Measurements from ENCODE around the gene GALNT13.

GALNT13 gene

DNA sequence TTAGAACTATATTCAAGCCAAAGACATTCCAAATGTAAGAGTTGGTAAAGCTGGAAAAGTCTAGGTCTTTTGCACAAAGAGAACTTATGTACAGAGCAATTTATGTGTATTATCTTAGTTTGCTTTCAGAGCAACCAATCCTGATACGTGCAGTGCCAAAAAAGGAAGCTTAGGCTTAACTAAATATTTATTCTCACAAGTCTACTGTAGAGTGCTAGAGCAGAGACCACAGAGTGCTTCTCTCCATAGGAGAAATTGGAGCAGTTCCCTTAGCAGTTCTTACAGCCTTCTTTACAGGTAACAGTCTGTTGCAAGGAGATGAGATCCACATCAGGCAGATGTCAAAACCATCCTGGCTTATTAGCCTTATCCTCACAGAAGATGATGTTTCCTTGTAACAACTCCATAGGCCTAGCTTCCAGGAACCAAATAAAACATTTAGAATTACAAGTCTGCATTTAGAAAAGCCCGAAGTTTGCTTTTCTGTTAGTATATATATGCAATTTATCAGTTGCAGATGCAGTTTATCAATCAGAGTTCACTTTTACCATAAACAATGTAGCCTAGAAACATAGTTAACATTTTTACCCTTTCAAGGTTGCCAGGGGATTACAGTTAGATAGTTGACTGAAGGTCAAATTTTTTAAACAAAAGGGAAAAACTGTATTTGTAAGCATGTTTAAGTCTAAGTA is 576.2 kb downstream of the GALNT13 start:
- TF ChIP-seq FOXP2 (optimal IDR thresholded peaks at IDR 0.05; ENCODE audit: borderline replicate concordance, extremely low read depth, extremely low read length, insufficient read depth): no peak

DNA sequence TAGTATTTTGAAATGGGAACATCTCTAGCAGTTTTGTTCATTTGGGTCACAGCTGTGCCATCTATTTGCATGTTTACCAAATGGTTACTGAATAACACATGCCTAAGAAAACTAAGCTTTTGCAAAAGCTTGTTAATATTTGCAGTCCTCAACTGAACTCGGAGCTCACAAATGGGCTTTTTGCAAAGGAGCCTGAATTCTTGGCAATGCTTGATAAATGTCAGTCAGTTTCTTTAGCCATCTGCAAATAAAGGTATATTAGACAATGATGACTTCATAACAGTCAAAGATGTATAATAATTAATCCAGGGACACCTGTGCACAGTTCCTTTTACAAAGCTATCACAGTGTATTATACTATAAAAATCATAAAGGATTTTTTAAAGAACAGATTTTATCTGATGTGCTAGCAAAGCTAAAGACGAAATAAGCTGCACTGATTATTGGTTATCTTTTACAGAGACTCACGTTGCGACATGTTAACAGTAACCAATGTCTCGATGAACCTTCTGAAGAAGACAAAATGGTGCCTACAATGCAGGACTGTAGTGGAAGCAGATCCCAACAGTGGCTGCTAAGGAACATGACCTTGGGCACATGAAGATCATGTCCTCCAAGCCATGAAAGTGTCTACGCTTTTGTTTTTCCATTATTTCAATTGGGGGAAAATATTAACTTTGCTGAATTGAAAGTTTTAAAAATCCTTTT is 578.4 kb downstream of the GALNT13 start:
- TF ChIP-seq FOXP2 (optimal IDR thresholded peaks at IDR 0.05; ENCODE audit: borderline replicate concordance, extremely low read depth, extremely low read length, insufficient read depth): no peak
- no peak for TF ChIP-seq TAF1 (IDR thresholded peaks at IDR 0.05; ENCODE audit: borderline replicate concordance, insufficient read depth, low read length)
- TF ChIP-seq SIN3A (IDR thresholded peaks at IDR 0.05; ENCODE audit: borderline replicate concordance, insufficient read depth, low read length): no peak
- no peak for TF ChIP-seq POLR2AphosphoS5 (IDR thresholded peaks at IDR 0.05; ENCODE audit: low read depth, low read length)
- TF ChIP-seq, protein P1, sequence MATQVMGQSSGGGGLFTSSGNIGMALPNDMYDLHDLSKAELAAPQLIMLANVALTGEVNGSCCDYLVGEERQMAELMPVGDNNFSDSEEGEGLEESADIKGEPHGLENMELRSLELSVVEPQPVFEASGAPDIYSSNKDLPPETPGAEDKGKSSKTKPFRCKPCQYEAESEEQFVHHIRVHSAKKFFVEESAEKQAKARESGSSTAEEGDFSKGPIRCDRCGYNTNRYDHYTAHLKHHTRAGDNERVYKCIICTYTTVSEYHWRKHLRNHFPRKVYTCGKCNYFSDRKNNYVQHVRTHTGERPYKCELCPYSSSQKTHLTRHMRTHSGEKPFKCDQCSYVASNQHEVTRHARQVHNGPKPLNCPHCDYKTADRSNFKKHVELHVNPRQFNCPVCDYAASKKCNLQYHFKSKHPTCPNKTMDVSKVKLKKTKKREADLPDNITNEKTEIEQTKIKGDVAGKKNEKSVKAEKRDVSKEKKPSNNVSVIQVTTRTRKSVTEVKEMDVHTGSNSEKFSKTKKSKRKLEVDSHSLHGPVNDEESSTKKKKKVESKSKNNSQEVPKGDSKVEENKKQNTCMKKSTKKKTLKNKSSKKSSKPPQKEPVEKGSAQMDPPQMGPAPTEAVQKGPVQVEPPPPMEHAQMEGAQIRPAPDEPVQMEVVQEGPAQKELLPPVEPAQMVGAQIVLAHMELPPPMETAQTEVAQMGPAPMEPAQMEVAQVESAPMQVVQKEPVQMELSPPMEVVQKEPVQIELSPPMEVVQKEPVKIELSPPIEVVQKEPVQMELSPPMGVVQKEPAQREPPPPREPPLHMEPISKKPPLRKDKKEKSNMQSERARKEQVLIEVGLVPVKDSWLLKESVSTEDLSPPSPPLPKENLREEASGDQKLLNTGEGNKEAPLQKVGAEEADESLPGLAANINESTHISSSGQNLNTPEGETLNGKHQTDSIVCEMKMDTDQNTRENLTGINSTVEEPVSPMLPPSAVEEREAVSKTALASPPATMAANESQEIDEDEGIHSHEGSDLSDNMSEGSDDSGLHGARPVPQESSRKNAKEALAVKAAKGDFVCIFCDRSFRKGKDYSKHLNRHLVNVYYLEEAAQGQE (IDR thresholded peaks at IDR 0.05; ENCODE audit: insufficient read depth in 1 of 2, low read depth in 2 of 2, low read length in 2 of 2): no peak

DNA sequence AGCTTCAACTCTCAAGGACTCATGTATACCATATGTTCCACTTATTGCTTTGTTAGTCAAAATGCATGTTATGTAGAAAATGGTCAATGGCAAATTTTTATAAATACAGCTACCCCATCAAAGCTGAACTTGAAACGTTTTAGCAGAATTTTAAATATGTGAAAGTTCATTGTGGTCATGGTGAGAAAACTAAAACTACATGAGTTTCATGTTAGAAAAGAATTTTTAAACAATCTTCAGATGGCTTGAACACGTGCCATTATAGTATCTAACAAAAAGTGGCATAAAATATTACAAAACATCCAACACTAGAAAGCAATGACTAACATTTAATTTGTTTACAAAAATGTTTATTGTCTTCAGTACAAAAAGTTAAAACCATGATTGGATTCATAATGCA is 580.7 kb downstream of the GALNT13 start:
- TF ChIP-seq SIN3A (IDR thresholded peaks at IDR 0.05; ENCODE audit: borderline replicate concordance, insufficient read depth, low read length): no peak
- no peak for TF ChIP-seq FOXP2 (optimal IDR thresholded peaks at IDR 0.05; ENCODE audit: borderline replicate concordance, extremely low read depth, extremely low read length, insufficient read depth)
- TF ChIP-seq, protein P1 (IDR thresholded peaks at IDR 0.05; ENCODE audit: insufficient read depth in 1 of 2, low read depth in 2 of 2, low read length in 2 of 2): no peak
- TF ChIP-seq TAF1 (IDR thresholded peaks at IDR 0.05; ENCODE audit: borderline replicate concordance, insufficient read depth, low read length): no peak
- no peak for TF ChIP-seq POLR2AphosphoS5 (IDR thresholded peaks at IDR 0.05; ENCODE audit: low read depth, low read length)

DNA sequence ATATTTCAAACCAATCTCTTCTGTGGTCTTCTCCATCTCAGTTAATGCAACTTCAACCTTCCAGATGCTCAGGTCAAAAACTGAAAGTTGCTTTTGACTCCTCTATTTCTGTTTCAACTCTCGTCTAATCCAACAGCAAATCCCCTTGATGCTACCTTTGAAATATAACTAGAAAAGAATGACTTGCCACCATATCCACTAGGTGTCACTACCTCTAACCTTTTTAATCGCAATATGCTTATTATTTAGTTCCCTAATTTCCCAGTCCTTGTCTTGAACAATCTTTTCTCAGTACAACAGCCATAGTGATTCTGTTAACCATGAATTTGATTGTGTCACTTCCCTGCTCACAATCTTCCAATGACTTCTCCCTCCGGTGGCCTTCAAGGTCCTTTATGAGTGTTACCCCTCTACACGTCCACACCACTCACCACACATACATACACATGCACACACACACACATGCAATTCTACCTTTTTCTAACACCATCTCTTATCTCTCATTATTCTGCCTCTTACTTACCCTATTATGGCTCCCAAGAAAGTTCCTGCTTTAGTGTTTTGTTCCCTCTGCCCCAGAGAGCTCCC is 581.3 kb downstream of the GALNT13 start:
- TF ChIP-seq, protein P1 (IDR thresholded peaks at IDR 0.05; ENCODE audit: insufficient read depth in 1 of 2, low read depth in 2 of 2, low read length in 2 of 2): no peak
- TF ChIP-seq FOXP2 (optimal IDR thresholded peaks at IDR 0.05; ENCODE audit: borderline replicate concordance, extremely low read depth, extremely low read length, insufficient read depth): no peak
- TF ChIP-seq SIN3A (IDR thresholded peaks at IDR 0.05; ENCODE audit: borderline replicate concordance, insufficient read depth, low read length): no peak
- no peak for TF ChIP-seq TAF1 (IDR thresholded peaks at IDR 0.05; ENCODE audit: borderline replicate concordance, insufficient read depth, low read length)
- no peak for TF ChIP-seq POLR2AphosphoS5 (IDR thresholded peaks at IDR 0.05; ENCODE audit: low read depth, low read length)

DNA sequence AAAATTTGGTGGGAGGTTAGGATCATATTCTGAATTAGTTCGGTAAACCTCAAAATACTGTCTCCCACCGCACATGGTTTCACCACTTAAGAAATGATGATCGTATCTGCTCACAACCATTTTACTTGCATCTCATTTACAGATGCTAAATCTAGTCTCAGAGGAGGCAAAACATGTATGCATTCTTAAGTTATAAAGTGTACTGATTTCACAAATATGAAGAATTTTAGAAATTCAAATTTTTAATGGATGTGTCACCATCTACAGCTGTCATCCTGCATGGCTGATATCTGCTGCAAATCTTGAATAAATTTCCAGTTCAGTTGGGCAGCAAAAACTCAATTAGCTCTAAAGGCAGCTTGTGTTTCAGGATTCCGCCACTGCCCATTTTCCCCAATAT is 583.4 kb downstream of the GALNT13 start:
- TF ChIP-seq, protein P1 (IDR thresholded peaks at IDR 0.05; ENCODE audit: insufficient read depth in 1 of 2, low read depth in 2 of 2, low read length in 2 of 2): no peak
- TF ChIP-seq POLR2AphosphoS5 (IDR thresholded peaks at IDR 0.05; ENCODE audit: low read depth, low read length): no peak
- TF ChIP-seq FOXP2 (optimal IDR thresholded peaks at IDR 0.05; ENCODE audit: borderline replicate concordance, extremely low read depth, extremely low read length, insufficient read depth): no peak
- no peak for TF ChIP-seq SIN3A (IDR thresholded peaks at IDR 0.05; ENCODE audit: borderline replicate concordance, insufficient read depth, low read length)
- no peak for TF ChIP-seq TAF1 (IDR thresholded peaks at IDR 0.05; ENCODE audit: borderline replicate concordance, insufficient read depth, low read length)

All from PFSK-1 (cell line).